ENCODE data around the gene SPX. TPM values are rescaled to one million over a fixed set of nuclear protein-coding genes. Genes with fewer than 3 reads are reported as not detected.

SPX gene
- total and polyA plus RNA-seq, 2 of the 8 experiments (the other 6 are each of a cell fraction or from before 2014, with no cell fraction given): 1.2 to 1.3 TPM

- no peak overlapping the region for H2BK15ac ChIP-seq (ENCODE audit: low read length)
- H4K20me1 ChIP-seq (replicated peaks in 1 of 2; ENCODE audit: control insufficient read depth in 1 of 2, insufficient read depth in 2 of 2, low read length in 2 of 2): no peaks in the 10 kb centered on the region
- no peak overlapping the region for H3K4ac ChIP-seq (replicated peaks; ENCODE audit: insufficient read length, low read depth, low read length)
- FAIRE-seq (no peak), DNase-seq (ENCODE audit: low read depth in 1 of 2, low spot score in 2 of 2) (no peak)
- H3K27ac ChIP-seq (ENCODE audit: low read depth, low read length): no peak overlapping the region
- no peaks in the 10 kb centered on the region for H3K79me2 ChIP-seq (ENCODE audit: control insufficient read depth in 1 of 2, insufficient read depth in 2 of 2, low read length in 2 of 2)
- H3K18ac ChIP-seq (ENCODE audit: extremely low read depth, low read length): no peak overlapping the region
- no peak overlapping the region for H4K8ac ChIP-seq (ENCODE audit: extremely low read depth, insufficient read depth, low read length)
- no peak overlapping the region for H4K91ac ChIP-seq (replicated peaks; ENCODE audit: insufficient read length, low read length)
- H2BK5ac ChIP-seq (ENCODE audit: low read depth, low read length): no peak overlapping the region
- peak overlapping the region; percentile 67 to 86 for H3K4me2 ChIP-seq (ENCODE audit: insufficient read depth in 1 of 2, low read depth in 2 of 2, low read length in 2 of 2)
- no peak overlapping the region for H4K5ac ChIP-seq (ENCODE audit: insufficient read length, low read depth, low read length)
- no peak overlapping the region for H3K56ac ChIP-seq (replicated peaks; ENCODE audit: insufficient read length, low read depth, low read length)
- peak overlapping the region in 2 of 4 experiments; percentile 25 to 30; a peak in 4 of 7 replicates for H3K9ac ChIP-seq (replicated peaks in 1 of 4; ENCODE audit: extremely low read depth in 1 of 4, low read depth in 3 of 4, low read length in 3 of 4)
- peaks cover 6% of the 10 kb centered on the region; the same call in 1 of the 2 replicates for H3K23me2 ChIP-seq (ENCODE audit: low read depth, low read length)
- H2AK5ac ChIP-seq (ENCODE audit: low read depth, low read length): no peak overlapping the region
- POLR2A ChIA-PET (ENCODE audit: partially characterized antibody): interaction anchor here (0.8 to 2.8 kb wide), 10 partner anchors 10 to 131 kb away, joined by 3 to 18 read pairs (median 4); partner anchors contain the start of genes GOLT1B, LDHB and RECQL
- H3K4me3 ChIP-seq (ENCODE audit: extremely low read depth in 1 of 4, insufficient read depth in 2 of 4, low read depth in 3 of 4, low read length in 4 of 4): peak overlapping the region; percentile 51 to 75 (median 62)
- peaks cover 0 to 16% (median 9%) of the 10 kb centered on the region in 4 experiments; a peak in 5 of 7 replicates for H3K27me3 ChIP-seq (replicated peaks in 1 of 4; ENCODE audit: control insufficient read depth in 3 of 4, extremely low read depth in 1 of 4, insufficient read depth in 3 of 4, low read length in 3 of 4)
- H3K36me3 ChIP-seq (ENCODE audit: control insufficient read depth in 2 of 4, insufficient read depth in 4 of 4, low read length in 3 of 4): no peaks in the 10 kb centered on the region
- H2BK12ac ChIP-seq (ENCODE audit: low read depth, low read length): no peak overlapping the region
- H3K79me1 ChIP-seq (ENCODE audit: low read depth, low read length): no peaks in the 10 kb centered on the region
- H3K23ac ChIP-seq (ENCODE audit: insufficient read length): no peak overlapping the region
- 39% methylated on average over 12 of the region's 12 CpGs; no CpG with 5 or more reads in 1 of the 2 experiments for WGBS, 2 experiments (ENCODE audit: extremely low coverage in 1 of 2, insufficient coverage in 1 of 2, insufficient read length in 1 of 2, insufficient replicate concordance in 2 of 2, low coverage in 1 of 2, low lambda C conversion rate in 2 of 2, missing lambda C conversion rate in 1 of 2)
- no peak overlapping the region for H2BK120ac ChIP-seq (replicated peaks; ENCODE audit: low read depth, low read length)
- no peaks in the 10 kb centered on the region for H3K9me3 ChIP-seq (ENCODE audit: insufficient read depth in 2 of 2, low read depth in 1 of 2, low read length in 1 of 2)
- CTCF ChIA-PET (ENCODE audit: partially characterized antibody): no interaction called here
- H3K14ac ChIP-seq (ENCODE audit: insufficient read length): no peak overlapping the region
- no peak overlapping the region for H2BK20ac ChIP-seq (ENCODE audit: low read length)
- peaks cover 0 to 4% (median 0%) of the 10 kb centered on the region in 4 experiments; a peak in 1 of 7 replicates for H3K4me1 ChIP-seq (replicated peaks in 1 of 4; ENCODE audit: control insufficient read depth in 3 of 4, insufficient read depth in 4 of 4, low read length in 3 of 4)
- H2AFZ ChIP-seq (ENCODE audit: low read length): peak overlapping the region; percentile 54
- no peak for TF ChIP-seq TBP (IDR thresholded peaks at IDR 0.05; ENCODE audit: low read depth, low read length)
- no peak for TF ChIP-seq ATF3 (IDR thresholded peaks at IDR 0.05; ENCODE audit: insufficient read depth, low read depth, low read length)
- TF ChIP-seq TCF12 (IDR thresholded peaks at IDR 0.05; ENCODE audit: low read depth, low read length): no peak
- TF ChIP-seq KDM5A (IDR thresholded peaks at IDR 0.05; ENCODE audit: low read length): no peak
- TF ChIP-seq EZH2 (IDR thresholded peaks at IDR 0.05; ENCODE audit: low read depth, low read length, severe bottlenecking): no peak
- no peak for TF ChIP-seq TAF7 (optimal IDR thresholded peaks at IDR 0.05; ENCODE audit: borderline replicate concordance, low read depth, low read length)
- no peak for TF ChIP-seq BCL11A (IDR thresholded peaks at IDR 0.05; ENCODE audit: low read depth in 2 of 2, low read length in 2 of 2)
Observed at GRCh38 chr12:21526721-21527345, 737 bp downstream of the SPX start.

Measured in H1 (cell line).